ENCODE results near the gene ACSM2B. TPM values are rescaled to one million over a fixed set of nuclear protein-coding genes. Genes with fewer than 3 reads are reported as not detected.

ACSM2B gene
- total RNA-seq, 1 donor from 2014 or later, result not detected

DNA sequence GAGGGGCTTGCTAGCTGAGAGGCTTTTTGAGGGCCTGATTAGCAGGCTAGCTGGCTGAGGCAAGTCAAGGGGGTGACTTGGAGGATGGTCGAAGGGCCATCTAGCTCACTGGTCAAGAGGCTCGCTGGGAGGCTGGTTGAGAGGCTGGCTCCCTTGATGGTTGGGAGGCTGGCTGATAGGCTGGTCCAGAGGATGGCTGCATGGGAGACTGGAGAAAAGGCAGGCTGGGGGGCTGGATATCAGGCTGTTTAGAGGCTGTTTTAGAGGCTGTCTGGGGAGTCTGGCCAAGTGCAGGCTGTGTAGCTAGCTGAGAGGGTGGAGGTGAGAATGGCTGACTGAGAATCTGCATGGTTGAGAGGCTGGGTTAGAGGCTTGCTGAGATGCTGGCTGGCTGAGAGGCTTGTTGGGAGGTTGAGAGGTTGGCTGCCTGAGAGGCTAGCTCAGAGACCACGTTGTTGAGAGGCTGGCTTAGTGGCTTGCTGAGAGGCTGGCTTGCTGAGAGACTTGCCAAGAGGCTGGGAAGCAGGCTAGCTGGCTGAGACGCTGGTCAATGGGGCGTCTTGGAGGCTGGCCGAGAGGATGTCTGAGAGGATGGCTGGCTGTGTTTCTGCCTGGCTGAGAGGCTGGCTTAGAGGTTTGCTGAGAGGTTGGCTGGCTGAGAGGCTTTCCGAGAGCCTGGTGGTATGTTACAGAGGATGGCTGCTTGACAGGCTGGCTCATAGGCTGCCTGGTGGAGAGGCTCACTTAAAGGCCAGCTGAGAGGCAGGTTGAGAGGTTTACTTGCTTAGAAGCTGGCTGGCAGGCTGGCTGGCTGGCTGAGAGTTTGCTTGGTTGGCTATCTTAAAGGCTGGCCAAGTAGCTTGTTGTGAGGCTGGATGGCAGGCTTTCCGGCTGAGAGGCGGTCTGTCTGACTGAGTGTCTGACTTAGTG lies 36.6 kb upstream of the ACSM2B start:
- H3K4me1 Mint-ChIP-seq (ENCODE audit: low read depth), result no peaks in the 10 kb centered on the region
- no peak for DNase-seq (ENCODE audit: low spot score, unreplicated experiment)
- no peaks in the 10 kb centered on the region for H3K9me3 Mint-ChIP-seq (ENCODE audit: low read depth)
- H3K27ac Mint-ChIP-seq, result no peak overlapping the region
- TF ChIP-seq, protein P1, sequence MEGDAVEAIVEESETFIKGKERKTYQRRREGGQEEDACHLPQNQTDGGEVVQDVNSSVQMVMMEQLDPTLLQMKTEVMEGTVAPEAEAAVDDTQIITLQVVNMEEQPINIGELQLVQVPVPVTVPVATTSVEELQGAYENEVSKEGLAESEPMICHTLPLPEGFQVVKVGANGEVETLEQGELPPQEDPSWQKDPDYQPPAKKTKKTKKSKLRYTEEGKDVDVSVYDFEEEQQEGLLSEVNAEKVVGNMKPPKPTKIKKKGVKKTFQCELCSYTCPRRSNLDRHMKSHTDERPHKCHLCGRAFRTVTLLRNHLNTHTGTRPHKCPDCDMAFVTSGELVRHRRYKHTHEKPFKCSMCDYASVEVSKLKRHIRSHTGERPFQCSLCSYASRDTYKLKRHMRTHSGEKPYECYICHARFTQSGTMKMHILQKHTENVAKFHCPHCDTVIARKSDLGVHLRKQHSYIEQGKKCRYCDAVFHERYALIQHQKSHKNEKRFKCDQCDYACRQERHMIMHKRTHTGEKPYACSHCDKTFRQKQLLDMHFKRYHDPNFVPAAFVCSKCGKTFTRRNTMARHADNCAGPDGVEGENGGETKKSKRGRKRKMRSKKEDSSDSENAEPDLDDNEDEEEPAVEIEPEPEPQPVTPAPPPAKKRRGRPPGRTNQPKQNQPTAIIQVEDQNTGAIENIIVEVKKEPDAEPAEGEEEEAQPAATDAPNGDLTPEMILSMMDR (IDR thresholded peaks at IDR 0.05; ENCODE audit: unreplicated experiment), result no peak
- H3K27me3 Mint-ChIP-seq, result peaks cover 41% of the 10 kb centered on the region
- H3K4me3 Mint-ChIP-seq (ENCODE audit: low read depth), result no peak overlapping the region
- H3K36me3 Mint-ChIP-seq (ENCODE audit: insufficient read depth), result no peaks in the 10 kb centered on the region

DNA sequence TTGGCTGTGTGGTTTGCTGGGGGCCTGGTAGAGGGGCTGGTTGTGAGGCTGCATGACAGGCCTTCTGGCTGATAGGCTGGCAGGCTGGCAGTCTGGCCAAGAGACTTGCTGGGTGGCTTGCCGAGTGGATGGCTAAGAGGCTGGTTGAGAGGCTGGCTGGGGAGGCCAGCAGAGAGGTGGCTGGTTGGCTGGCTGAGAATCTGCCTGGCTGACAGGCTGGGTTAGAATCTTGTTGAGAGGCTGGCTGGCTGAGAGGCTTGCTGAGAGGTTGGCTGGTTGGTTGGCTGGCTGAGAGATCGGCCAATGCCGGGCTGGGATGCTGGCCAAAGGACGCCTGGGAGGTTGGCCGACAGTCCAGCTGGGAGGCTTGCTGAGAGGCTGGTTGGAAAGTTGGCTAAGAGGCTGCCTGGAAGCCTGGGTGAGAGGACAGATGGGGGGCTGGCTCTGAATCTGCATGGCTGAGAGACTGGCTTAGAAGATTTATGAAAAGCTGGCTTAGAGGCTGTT lies 35.9 kb upstream of the ACSM2B start:
- Mint-ChIP-seq H3K36me3 (ENCODE audit: insufficient read depth) (no peaks in the 10 kb centered on the region), H3K4me3 (ENCODE audit: low read depth) (no peak overlapping the region), H3K27ac (no peak overlapping the region), H3K9me3 (ENCODE audit: low read depth) (no peaks in the 10 kb centered on the region), H3K4me1 (ENCODE audit: low read depth) (no peaks in the 10 kb centered on the region), H3K27me3 (peaks cover 47% of the 10 kb centered on the region)
- TF ChIP-seq, protein P1 (IDR thresholded peaks at IDR 0.05; ENCODE audit: unreplicated experiment), result no peak
- no peak for DNase-seq (ENCODE audit: low spot score, unreplicated experiment)

DNA sequence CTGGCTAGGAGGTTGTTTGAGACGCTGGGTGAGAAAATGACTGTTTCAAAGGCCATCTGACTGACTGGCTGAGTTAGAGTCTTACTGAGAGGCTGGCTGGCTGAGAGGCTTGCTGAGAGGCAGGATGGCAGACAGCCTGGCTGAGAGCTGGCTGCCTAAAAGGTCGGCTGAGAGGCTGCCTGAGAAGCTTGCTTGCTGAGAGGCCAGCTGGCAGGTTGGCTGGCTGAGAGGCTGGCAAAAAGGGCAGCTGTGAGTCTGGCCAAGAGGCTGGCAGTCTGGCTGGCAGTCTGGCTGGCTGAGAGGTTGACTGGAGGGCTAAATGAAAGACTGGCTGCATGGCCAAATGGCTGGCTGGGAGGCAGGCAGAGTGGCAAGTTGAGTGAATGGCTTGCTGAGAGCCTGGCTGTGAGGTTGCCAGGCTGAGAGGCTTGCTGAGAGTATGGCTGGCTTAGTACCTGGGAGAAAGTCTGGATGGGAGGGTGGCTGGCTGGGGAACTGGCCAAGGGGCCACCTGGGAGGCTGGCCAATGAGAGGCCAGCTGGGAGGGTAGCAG lies 35.3 kb upstream of the ACSM2B start:
- TF ChIP-seq, protein P1 (IDR thresholded peaks at IDR 0.05; ENCODE audit: unreplicated experiment), result no peak
- no peak for DNase-seq (ENCODE audit: low spot score, unreplicated experiment)
- no peak overlapping the region for H3K27ac Mint-ChIP-seq
- no peaks in the 10 kb centered on the region for H3K4me1 Mint-ChIP-seq (ENCODE audit: low read depth)
- H3K36me3 Mint-ChIP-seq (ENCODE audit: insufficient read depth), result no peaks in the 10 kb centered on the region
- H3K27me3 Mint-ChIP-seq, result peaks cover 47% of the 10 kb centered on the region
- H3K4me3 Mint-ChIP-seq (ENCODE audit: low read depth), result no peak overlapping the region
- no peaks in the 10 kb centered on the region for H3K9me3 Mint-ChIP-seq (ENCODE audit: low read depth)

DNA sequence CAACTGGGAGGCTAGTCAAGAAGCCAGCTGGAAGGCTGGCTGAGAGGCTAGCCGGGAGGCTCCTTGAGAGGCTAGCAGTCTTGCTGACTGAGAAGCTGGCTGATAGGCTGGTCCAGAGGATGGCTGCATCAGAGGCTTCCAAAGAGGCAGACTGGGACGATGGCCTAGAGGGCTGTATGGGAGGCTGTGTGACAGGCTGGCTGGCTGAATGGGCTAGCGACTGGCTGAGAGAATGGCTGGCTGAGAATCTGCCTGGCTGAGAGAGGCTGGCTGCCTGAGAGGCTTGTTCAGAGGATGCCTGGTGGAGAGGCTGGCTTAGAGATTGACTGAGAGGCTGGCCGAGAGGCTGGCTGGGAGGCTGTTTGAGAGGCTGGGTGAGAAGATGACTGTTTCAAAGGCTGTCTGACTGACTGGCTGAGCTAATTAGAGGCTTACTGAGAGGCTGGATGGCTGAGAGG lies 34.8 kb upstream of the ACSM2B start:
- no peak for DNase-seq (ENCODE audit: low spot score, unreplicated experiment)
- no peaks in the 10 kb centered on the region for H3K36me3 Mint-ChIP-seq (ENCODE audit: insufficient read depth)
- peaks cover 43% of the 10 kb centered on the region for H3K27me3 Mint-ChIP-seq
- no peak overlapping the region for H3K27ac Mint-ChIP-seq
- TF ChIP-seq, protein P1 (IDR thresholded peaks at IDR 0.05; ENCODE audit: unreplicated experiment), result no peak
- H3K4me3 Mint-ChIP-seq (ENCODE audit: low read depth), result no peak overlapping the region
- H3K4me1 Mint-ChIP-seq (ENCODE audit: low read depth), result no peaks in the 10 kb centered on the region
- no peaks in the 10 kb centered on the region for H3K9me3 Mint-ChIP-seq (ENCODE audit: low read depth)

DNA sequence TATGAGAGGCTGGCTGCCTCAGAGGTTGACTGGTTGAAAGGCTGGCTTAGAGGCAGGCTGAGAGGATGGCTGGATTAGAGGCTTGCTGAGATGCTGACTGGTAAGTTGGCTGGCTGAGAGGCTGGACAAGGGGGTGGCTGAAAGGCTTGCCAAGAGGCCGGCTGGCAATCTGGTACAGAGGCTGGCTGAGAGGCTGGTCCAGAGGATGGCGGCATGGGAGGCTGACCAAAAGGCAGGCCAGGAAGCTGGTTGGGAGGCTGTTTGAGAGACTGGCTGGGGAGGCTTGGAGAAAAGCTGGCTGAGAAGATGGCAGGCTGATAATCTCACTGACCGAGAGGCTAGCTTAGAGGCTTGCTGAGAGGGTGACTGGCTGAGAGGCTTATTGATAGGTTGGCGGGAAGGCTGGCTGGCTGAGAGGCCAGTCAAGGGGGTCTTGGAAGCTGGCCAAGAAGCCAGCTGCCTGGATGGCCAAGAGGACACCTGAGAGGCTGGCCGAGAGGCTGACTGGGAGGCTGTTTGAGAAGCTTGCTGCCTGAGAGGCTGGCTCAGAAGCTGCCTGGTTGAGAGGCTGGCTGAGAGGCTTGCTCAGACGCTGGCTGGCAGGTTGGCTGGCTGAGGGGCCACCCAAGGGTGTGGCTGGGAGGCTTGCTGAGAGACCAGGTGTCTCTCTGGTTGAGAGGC lies 34.2 kb upstream of the ACSM2B start:
- no peaks in the 10 kb centered on the region for H3K4me1 Mint-ChIP-seq (ENCODE audit: low read depth)

More for the DNA sequence above, 34.2 kb upstream of the ACSM2B start:
- Mint-ChIP-seq H3K9me3 (ENCODE audit: low read depth) (peaks cover under 1% of the 10 kb centered on the region), H3K36me3 (ENCODE audit: insufficient read depth) (no peaks in the 10 kb centered on the region), H3K27ac (no peak overlapping the region), H3K4me3 (ENCODE audit: low read depth) (no peak overlapping the region), H3K27me3 (peaks cover 43% of the 10 kb centered on the region)
- no peak for DNase-seq (ENCODE audit: low spot score, unreplicated experiment)
- TF ChIP-seq, protein P1 (IDR thresholded peaks at IDR 0.05; ENCODE audit: unreplicated experiment), result no peak

All from progenitor cell of endocrine pancreas (in vitro differentiated cells).